ENCODE measurements around the gene JMJD8. TPM values are rescaled to one million over a fixed set of nuclear protein-coding genes. Genes with fewer than 3 reads are reported as not detected.

The JMJD8 gene
- total RNA-seq, 2 donors from 2014 or later, result 40.7 to 72.1 TPM

- Histone ChIP-seq H3K36me3 (no peaks in the 10 kb centered on the region), H3K4me1 (peaks cover 13% of the 10 kb centered on the region), H3K9ac (ENCODE audit: low read depth in 2 of 2, low read length in 2 of 2) (no peak overlapping the region), H3K4me3 (no peak overlapping the region), H3K27ac (no peak overlapping the region), H3K9me3 (no peaks in the 10 kb centered on the region), H3K27me3 (no peaks in the 10 kb centered on the region)
- DNase-seq, result no peak
- intact Hi-C loops (cut with DNase I), result no loop called here
- TF ChIP-seq, protein P1, sequence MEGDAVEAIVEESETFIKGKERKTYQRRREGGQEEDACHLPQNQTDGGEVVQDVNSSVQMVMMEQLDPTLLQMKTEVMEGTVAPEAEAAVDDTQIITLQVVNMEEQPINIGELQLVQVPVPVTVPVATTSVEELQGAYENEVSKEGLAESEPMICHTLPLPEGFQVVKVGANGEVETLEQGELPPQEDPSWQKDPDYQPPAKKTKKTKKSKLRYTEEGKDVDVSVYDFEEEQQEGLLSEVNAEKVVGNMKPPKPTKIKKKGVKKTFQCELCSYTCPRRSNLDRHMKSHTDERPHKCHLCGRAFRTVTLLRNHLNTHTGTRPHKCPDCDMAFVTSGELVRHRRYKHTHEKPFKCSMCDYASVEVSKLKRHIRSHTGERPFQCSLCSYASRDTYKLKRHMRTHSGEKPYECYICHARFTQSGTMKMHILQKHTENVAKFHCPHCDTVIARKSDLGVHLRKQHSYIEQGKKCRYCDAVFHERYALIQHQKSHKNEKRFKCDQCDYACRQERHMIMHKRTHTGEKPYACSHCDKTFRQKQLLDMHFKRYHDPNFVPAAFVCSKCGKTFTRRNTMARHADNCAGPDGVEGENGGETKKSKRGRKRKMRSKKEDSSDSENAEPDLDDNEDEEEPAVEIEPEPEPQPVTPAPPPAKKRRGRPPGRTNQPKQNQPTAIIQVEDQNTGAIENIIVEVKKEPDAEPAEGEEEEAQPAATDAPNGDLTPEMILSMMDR (IDR thresholded peaks at IDR 0.05), result no peak
These were observed 51.4 kb downstream of the JMJD8 start for GRCh38 chr16:632486-633335.

DNA sequence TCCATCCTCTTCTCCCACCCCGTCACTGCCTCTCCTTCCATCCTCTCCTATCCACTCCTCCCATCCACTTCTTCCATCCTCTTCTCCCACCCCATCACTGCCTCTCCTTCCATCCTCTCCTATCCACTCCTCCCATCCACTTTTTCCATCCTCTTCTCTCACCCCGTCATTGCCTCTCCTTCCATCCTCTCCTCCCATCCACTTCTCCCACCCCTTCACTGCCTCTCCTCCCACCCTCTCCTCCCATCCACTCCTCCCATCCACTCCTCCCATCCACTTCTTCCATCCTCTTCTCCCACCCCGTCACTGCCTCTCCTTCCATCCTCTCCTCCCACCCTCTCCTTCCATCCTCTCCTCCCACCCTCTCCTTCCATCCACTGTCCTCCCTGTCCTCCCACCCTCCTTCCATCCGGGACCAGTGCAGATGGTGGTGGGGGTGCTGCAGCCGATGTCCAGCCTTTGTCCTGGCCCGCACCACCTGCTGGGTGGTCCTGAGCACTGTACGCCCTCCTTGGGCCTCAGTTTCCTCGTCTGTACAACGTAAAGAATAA, 52.3 kb downstream of the JMJD8 start:
- DNase-seq, result no peak
- Histone ChIP-seq H3K27me3 (no peaks in the 10 kb centered on the region), H3K9me3 (no peaks in the 10 kb centered on the region), H3K36me3 (no peaks in the 10 kb centered on the region), H3K4me1 (peaks cover 13% of the 10 kb centered on the region), H3K9ac (ENCODE audit: low read depth in 2 of 2, low read length in 2 of 2) (no peak overlapping the region), H3K27ac (no peak overlapping the region), H3K4me3 (no peak overlapping the region)
- intact Hi-C loops (cut with DNase I), result no loop called here
- TF ChIP-seq, protein P1 (IDR thresholded peaks at IDR 0.05), result no peak

Other genes starting within 250 kb of the JMJD8 start
- gene CAPN15, start 156.6 kb downstream of the JMJD8 start, total RNA-seq, result 100 to 1,000 TPM in 1 of 2 donors, 10 to 100 TPM in 1; 74.6 to 139 TPM
- not detected for gene PRR35, start 123.9 kb downstream of the JMJD8 start, total RNA-seq
- gene NHLRC4, start 117.3 kb downstream of the JMJD8 start, total RNA-seq, result under 1 TPM; 0.32 to 0.35 TPM
- 10 to 100 TPM; 25.6 to 59.3 TPM for gene PIGQ, start 114.4 kb downstream of the JMJD8 start, total RNA-seq
- gene RAB40C, start 94.3 kb downstream of the JMJD8 start, total RNA-seq, result 10 to 100 TPM; 34.9 to 38.5 TPM
- 1 to 10 TPM in 1 of 2 donors, under 1 TPM in 1; 0.80 to 1.1 TPM for gene WFIKKN1, start 53.3 kb downstream of the JMJD8 start, total RNA-seq
- 100 to 1,000 TPM in 1 of 2 donors, 10 to 100 TPM in 1; 43.7 to 102 TPM for gene METTL26, start 48.0 kb downstream of the JMJD8 start, total RNA-seq
- gene MCRIP2, start 42.5 kb downstream of the JMJD8 start, total RNA-seq, result 100 to 1,000 TPM; 132 to 158 TPM
- 100 to 1,000 TPM in 1 of 2 donors, 10 to 100 TPM in 1; 25.1 to 122 TPM for gene WDR90, start 35.0 kb downstream of the JMJD8 start, total RNA-seq
- gene RHOT2, start 16.2 kb downstream of the JMJD8 start, total RNA-seq, result 100 to 1,000 TPM; 112 to 182 TPM
- gene RHBDL1, start 8.7 kb downstream of the JMJD8 start, total RNA-seq, result 1 to 10 TPM; 4.0 to 5.7 TPM
- 100 to 1,000 TPM in 1 of 2 donors, 10 to 100 TPM in 1; 96.7 to 159 TPM for gene STUB1, start 3.9 kb downstream of the JMJD8 start, total RNA-seq
- 10 to 100 TPM in 1 of 2 donors, 1 to 10 TPM in 1; 8.5 to 18.8 TPM for gene WDR24, start 6.1 kb upstream of the JMJD8 start, total RNA-seq
- gene FBXL16, start 21.5 kb upstream of the JMJD8 start, total RNA-seq, result 1 to 10 TPM; 2.0 to 2.2 TPM
- 10 to 100 TPM; 23.3 to 50.0 TPM for gene METRN, start 30.8 kb upstream of the JMJD8 start, total RNA-seq
- gene ANTKMT, start 36.8 kb upstream of the JMJD8 start, total RNA-seq, result 10 to 100 TPM; 42.1 to 83.1 TPM
- gene CCDC78, start 42.1 kb upstream of the JMJD8 start, total RNA-seq, result 1 to 10 TPM in 1 of 2 donors, under 1 TPM in 1; 0.37 to 3.7 TPM
- gene HAGHL, start 42.8 kb upstream of the JMJD8 start, total RNA-seq, result 10 to 100 TPM in 1 of 2 donors, 1 to 10 TPM in 1; 2.6 to 13.0 TPM
- gene CIAO3, start 56.7 kb upstream of the JMJD8 start, total RNA-seq, result 10 to 100 TPM; 29.2 to 62.1 TPM
- gene MSLN, start 76.4 kb upstream of the JMJD8 start, total RNA-seq, result 1 to 10 TPM; 1.4 to 1.8 TPM
- 10 to 100 TPM; 17.3 to 35.6 TPM for gene RPUSD1, start 104.0 kb upstream of the JMJD8 start, total RNA-seq
- gene CHTF18, start 104.3 kb upstream of the JMJD8 start, total RNA-seq, result 100 to 1,000 TPM in 1 of 2 donors, 10 to 100 TPM in 1; 16.5 to 111 TPM
- under 1 TPM in 1 of 2 donors, not detected in 1; 0.24 TPM for gene GNG13, start 116.4 kb upstream of the JMJD8 start, total RNA-seq